Neural crest cell (in vitro differentiated cells): ENCODE data around the gene SAFB. TPM values are rescaled to one million over a fixed set of nuclear protein-coding genes. Genes with fewer than 3 reads are reported as not detected.

ENCODE experiments used
- DNase-seq: peaks from one replicate; pipeline ENCODE4 v3.0.0; 2021; ENCODE audit warnings: low read depth, mixed read lengths, low spot score
- H3K27ac Mint-ChIP-seq: one replicate; pipeline ENCODE4 v1.8.0; 2021; ENCODE audit warnings: mild to moderate bottlenecking, mixed read lengths; ENCODE audit not compliant: unreplicated experiment
- H3K27me3 Mint-ChIP-seq: 2 replicates; pipeline ENCODE4 v1.8.0; 2021; ENCODE audit warnings: low read depth, mild to moderate bottlenecking, mixed read lengths
- H3K36me3 Mint-ChIP-seq: 2 replicates; pipeline ENCODE4 v1.8.0; 2021; ENCODE audit warnings: low read depth, mild to moderate bottlenecking, mixed read lengths
- H3K4me1 Mint-ChIP-seq: 2 replicates; pipeline ENCODE4 v1.8.0; 2021; ENCODE audit warnings: mixed read lengths
- H3K4me3 Mint-ChIP-seq: one replicate; pipeline ENCODE4 v1.8.0; 2021; ENCODE audit warnings: mild to moderate bottlenecking, mixed read lengths
- H3K9me3 Mint-ChIP-seq: 2 replicates; pipeline ENCODE4 v1.8.0; 2021; ENCODE audit warnings: mixed read lengths
- CTCF ChIP-seq: fragments of 200-600 bp; sonication (generic); conservative IDR thresholded peaks from 2 replicates; pipeline ENCODE4 v1.5.0; 2021; ENCODE audit warnings: antibody characterized with exemption, mild to moderate bottlenecking
- total RNA-seq: library from RNA; stranded (reverse); gene quantifications from 2 replicates; pipeline ENCODE4 v1.2.1, GENCODE V29; 2021

The SAFB gene
- total RNA-seq, 1 donor from 2014 or later = 176 TPM

- Mint-ChIP-seq H3K4me3 (peak overlapping the region; percentile 84), H3K4me1 (peaks cover 13% of the 10 kb centered on the region), H3K9me3 (no peaks in the 10 kb centered on the region), H3K27ac (no peak overlapping the region), H3K27me3 (no peaks in the 10 kb centered on the region), H3K36me3 (no peaks in the 10 kb centered on the region)
- DNase-seq = no peak
- TF ChIP-seq CTCF = no peak
Measured at GRCh38 chr19:5717215-5717935, 94.5 kb downstream of the SAFB start.

Other genes starting within 250 kb of the SAFB start
- not detected in 2 replicates for gene ZNRF4, start 167.7 kb upstream of the SAFB start, total RNA-seq
- 0.37 and 0.55 TPM in 2 replicates for gene TINCR, start 55.1 kb upstream of the SAFB start, total RNA-seq
- 103 and 117 TPM in 2 replicates for gene SAFB2, start 307 bp upstream of the SAFB start, total RNA-seq
- gene MICOS13, start 57.4 kb downstream of the SAFB start, total RNA-seq = 23.2 and 25.6 TPM in 2 replicates
- 16.0 and 21.7 TPM in 2 replicates for gene HSD11B1L, start 57.9 kb downstream of the SAFB start, total RNA-seq
- gene RPL36, start 67.2 kb downstream of the SAFB start, total RNA-seq = 1,029 and 1,097 TPM in 2 replicates
- 89.9 and 93.2 TPM in 2 replicates for gene LONP1, start 97.1 kb downstream of the SAFB start, total RNA-seq
- gene CATSPERD, start 97.6 kb downstream of the SAFB start, total RNA-seq = not detected in 2 replicates
- 6.7 and 6.8 TPM in 2 replicates for gene PRR22, start 161.7 kb downstream of the SAFB start, total RNA-seq
- 65.1 and 67.2 TPM in 2 replicates for gene DUS3L, start 168.1 kb downstream of the SAFB start, total RNA-seq
- gene NRTN, start 182.0 kb downstream of the SAFB start, total RNA-seq = 4.4 and 4.8 TPM in 2 replicates
- gene FUT6, start 216.6 kb downstream of the SAFB start, total RNA-seq = not detected in 2 replicates
- not detected in 2 replicates for gene FUT3, start 228.4 kb downstream of the SAFB start, total RNA-seq
- gene FUT5, start 247.5 kb downstream of the SAFB start, total RNA-seq = not detected in 2 replicates